Colonic mucosa (tissue), 4 donors: Measurements from ENCODE around the gene EEF1A2. TPM values are rescaled to one million over a fixed set of nuclear protein-coding genes. Genes with fewer than 3 reads are reported as not detected.
A peak's percentile ranks its signal among the peaks of the same experiment; 100 is the strongest.

Experiments
- DNase-seq: peaks from one replicate; pipeline ENCODE4 v3.0.0-alpha.2; 2020
- H3K27ac ChIP-seq: fragments of 200-600 bp; one replicate; pipeline ENCODE4 v1.8.0; 2021
- H3K27me3 ChIP-seq: fragments of 200-600 bp; one replicate; pipeline ENCODE4 v1.8.0; 2021
- H3K36me3 ChIP-seq: fragments of 200-600 bp; one replicate; pipeline ENCODE4 v1.8.0; 2021
- H3K4me1 ChIP-seq: fragments of 200-600 bp; one replicate; pipeline ENCODE4 v1.8.0; 2021; ENCODE audit warnings: mild to moderate bottlenecking
- H3K4me3 ChIP-seq: fragments of 200-600 bp; one replicate; pipeline ENCODE4 v1.8.0; 2021
- H3K9ac ChIP-seq, 2 donors: one replicate each; pipeline ENCODE4 v1.7.0; 2013; ENCODE audit warnings: control low read depth in 2 of 2, low read depth in 2 of 2, low read length in 2 of 2
- H3K9me3 ChIP-seq: fragments of 200-600 bp; one replicate; pipeline ENCODE4 v1.8.0; 2021
- intact Hi-C: fragments of 100-400 bp; cut with DNase I; formaldehyde crosslinking; loops from one replicate; pipeline ENCODE4 v1.14.1; 2022
- total RNA-seq, 2 donors: library from RNA; stranded (reverse); fragmentation: NEBNext Ultra II Directional in 1 of 2; extraction: Animal tissue kit (Norgen Biotek cat#: 25700) in 1 of 2; gene quantifications; one replicate each; pipeline ENCODE4 v1.2.1, GENCODE V29; 2021
- TF ChIP-seq, protein P1 (sequence below): fragments of 200-600 bp; IDR thresholded peaks from one replicate; pipeline ENCODE4 v1.8.0; 2022; ENCODE audit warnings: antibody characterized with exemption, mild to moderate bottlenecking
- donor health status: healthy.
- donor health status: DM: no; HTN: no; CAD: no.
- donor health status: DM: no; HTN: no; CAD: no.

The EEF1A2 gene
- total RNA-seq, 2 donors from 2014 or later = 1.5 to 3.2 TPM

DNA sequence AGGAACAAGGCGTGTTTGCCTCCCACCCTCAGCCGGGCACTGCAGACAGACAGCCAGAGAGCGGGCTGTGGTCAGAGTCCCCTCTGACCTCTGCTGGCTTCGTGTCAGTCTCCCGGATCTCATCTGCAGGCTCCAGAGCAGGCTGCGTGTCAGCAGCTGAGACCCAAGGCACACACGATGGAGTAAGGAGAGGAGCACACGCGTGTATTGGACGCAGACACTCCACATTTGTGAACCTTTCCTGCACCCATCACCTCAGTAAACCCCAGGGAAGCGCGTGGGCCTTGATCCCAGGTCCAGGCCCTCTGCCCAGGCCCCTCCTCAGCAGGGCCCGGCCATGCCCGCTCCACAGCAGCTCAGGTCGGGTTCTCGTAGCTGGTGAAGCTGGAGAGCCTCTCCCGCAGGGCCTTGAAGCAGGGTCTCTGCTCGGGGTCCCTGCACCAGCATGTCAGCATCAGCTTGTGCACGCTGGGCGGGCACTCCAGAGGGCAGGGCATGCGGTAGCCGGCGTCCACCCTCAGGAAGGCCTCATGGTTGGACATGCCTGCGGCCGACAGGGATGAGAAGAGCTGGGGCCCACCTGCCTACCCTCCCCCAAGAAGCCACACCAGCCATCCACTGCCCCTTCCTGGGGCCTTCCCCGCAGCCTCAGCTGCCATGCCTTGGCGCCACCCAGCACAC is 30.4 kb upstream of the EEF1A2 start:
- DNase-seq = no peak
- no peaks in the 10 kb centered on the region for H3K27me3 ChIP-seq
- H3K36me3 ChIP-seq = no peaks in the 10 kb centered on the region
- H3K9me3 ChIP-seq = no peaks in the 10 kb centered on the region
- intact Hi-C loops = no loop called here
- no peak overlapping the region for H3K9ac ChIP-seq
- H3K27ac ChIP-seq = no peak overlapping the region
- peaks cover 7% of the 10 kb centered on the region for H3K4me1 ChIP-seq
- TF ChIP-seq, protein P1, sequence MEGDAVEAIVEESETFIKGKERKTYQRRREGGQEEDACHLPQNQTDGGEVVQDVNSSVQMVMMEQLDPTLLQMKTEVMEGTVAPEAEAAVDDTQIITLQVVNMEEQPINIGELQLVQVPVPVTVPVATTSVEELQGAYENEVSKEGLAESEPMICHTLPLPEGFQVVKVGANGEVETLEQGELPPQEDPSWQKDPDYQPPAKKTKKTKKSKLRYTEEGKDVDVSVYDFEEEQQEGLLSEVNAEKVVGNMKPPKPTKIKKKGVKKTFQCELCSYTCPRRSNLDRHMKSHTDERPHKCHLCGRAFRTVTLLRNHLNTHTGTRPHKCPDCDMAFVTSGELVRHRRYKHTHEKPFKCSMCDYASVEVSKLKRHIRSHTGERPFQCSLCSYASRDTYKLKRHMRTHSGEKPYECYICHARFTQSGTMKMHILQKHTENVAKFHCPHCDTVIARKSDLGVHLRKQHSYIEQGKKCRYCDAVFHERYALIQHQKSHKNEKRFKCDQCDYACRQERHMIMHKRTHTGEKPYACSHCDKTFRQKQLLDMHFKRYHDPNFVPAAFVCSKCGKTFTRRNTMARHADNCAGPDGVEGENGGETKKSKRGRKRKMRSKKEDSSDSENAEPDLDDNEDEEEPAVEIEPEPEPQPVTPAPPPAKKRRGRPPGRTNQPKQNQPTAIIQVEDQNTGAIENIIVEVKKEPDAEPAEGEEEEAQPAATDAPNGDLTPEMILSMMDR = no peak
- no peak overlapping the region for H3K4me3 ChIP-seq

DNA sequence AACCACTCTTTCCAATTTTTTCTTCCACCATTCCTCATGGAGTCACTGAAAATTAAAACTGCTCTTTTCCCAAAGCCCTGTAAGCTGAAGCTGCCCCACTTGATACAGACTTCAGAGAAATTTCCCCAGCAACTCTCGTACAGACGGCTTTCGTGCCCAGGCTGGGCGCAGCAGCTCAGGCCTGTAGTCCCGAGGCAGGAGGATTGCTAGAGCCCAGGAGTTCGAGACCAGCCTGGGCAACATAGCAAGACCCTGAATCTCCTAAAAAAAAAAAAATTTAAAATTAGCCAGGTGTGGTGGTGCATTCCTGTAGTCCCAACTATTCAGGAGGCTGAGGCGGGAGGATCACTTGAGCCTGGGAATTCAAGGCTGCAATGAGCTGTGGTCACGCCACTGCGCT is 28.3 kb upstream of the EEF1A2 start:
- no peak for DNase-seq
- H3K4me3 ChIP-seq = no peak overlapping the region
- intact Hi-C loops = no loop called here
- H3K36me3 ChIP-seq = no peaks in the 10 kb centered on the region
- no peaks in the 10 kb centered on the region for H3K27me3 ChIP-seq
- H3K9me3 ChIP-seq = no peaks in the 10 kb centered on the region
- H3K27ac ChIP-seq = no peak overlapping the region
- H3K9ac ChIP-seq = no peak overlapping the region
- peaks cover 7% of the 10 kb centered on the region for H3K4me1 ChIP-seq
- TF ChIP-seq, protein P1 = no peak

DNA sequence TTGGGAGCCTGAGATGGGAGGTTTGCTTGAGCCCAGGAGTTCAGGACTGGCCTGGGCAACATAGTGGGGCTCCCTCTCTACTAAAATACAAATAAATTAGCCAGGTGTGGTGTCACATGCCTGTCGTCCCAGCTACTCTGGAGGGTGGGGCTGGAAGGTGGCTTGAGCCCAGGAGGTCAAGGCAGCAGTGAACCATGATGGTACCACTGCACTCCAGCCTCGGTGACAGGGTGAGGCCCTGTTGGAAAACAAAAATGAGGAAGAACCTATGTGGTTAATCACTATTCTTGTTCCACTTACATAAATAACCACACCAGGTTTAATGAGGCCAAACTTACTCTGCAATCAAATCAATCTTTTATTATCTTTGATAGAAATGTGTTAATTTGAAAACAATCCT is 27.1 kb upstream of the EEF1A2 start:
- no peaks in the 10 kb centered on the region for H3K27me3 ChIP-seq
- no peaks in the 10 kb centered on the region for H3K9me3 ChIP-seq
- TF ChIP-seq, protein P1 = no peak
- no peak overlapping the region for H3K27ac ChIP-seq
- peak; percentile 62 for DNase-seq
- H3K4me1 ChIP-seq = peaks cover 5% of the 10 kb centered on the region
- H3K36me3 ChIP-seq = no peaks in the 10 kb centered on the region
- H3K9ac ChIP-seq = no peak overlapping the region
- intact Hi-C loops = no loop called here
- no peak overlapping the region for H3K4me3 ChIP-seq

DNA sequence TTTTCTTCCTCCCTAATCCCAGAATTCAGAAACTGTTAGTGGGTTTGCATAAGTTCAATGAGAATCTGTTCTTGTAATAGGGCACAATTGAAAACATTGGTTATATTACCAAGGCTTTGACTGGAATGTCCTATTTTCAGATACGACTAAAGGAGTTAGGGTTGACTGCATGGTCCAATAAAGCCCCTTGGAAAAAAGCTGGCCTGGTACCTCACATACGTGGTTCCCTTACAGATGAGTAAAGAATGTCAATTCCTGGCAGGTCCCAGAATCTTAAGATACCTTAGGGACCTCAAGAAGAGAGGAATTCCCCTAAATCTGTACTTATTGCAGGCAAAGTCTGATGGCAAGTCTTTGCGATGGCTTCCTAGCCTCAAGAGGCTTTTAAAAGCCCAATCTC is 26.3 kb upstream of the EEF1A2 start:
- intact Hi-C loops = no loop called here
- peaks cover 5% of the 10 kb centered on the region for H3K4me1 ChIP-seq

DNA sequence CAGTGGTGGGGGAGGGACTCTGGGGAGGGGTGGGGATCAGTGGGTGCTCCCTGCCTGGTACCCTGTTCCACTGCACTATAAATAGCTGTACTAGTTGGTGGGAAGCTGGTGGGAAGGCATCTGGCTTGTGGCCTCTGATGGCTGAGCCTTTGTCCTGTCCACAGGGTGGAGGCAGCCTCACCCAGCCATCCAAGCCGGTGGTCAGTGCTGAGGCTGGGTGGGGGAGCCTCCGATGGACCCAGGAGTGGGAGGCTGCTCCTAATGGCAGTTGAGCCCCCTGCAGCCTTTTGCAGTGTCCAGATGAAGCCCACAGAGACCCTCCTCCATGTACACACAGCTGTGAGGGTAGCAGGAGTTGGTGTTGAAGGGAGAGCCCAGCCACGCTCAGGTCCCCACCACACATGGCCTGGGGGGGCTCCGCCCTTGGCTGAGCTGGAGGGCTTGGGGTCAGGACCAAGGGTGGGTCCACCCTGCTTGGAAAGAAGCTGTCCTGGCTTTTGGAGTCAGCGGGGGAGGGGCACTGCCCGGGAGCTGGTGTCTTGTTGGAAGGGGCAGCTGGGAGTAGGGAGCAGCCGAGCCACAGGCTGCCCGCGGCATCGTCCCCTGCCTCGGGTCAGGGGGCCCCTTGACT is 24.2 kb upstream of the EEF1A2 start:
- no peak overlapping the region for H3K9ac ChIP-seq
- no peak overlapping the region for H3K4me3 ChIP-seq
- peaks cover 5% of the 10 kb centered on the region for H3K4me1 ChIP-seq
- H3K27me3 ChIP-seq = no peaks in the 10 kb centered on the region
- TF ChIP-seq, protein P1 = no peak
- H3K9me3 ChIP-seq = no peaks in the 10 kb centered on the region
- H3K36me3 ChIP-seq = no peaks in the 10 kb centered on the region
- no peak overlapping the region for H3K27ac ChIP-seq
- DNase-seq = no peak
- intact Hi-C loops = no loop called here

More for the DNA sequence above, 26.3 kb upstream of the EEF1A2 start:
- TF ChIP-seq, protein P1 = no peak
- Histone ChIP-seq H3K27me3 (no peaks in the 10 kb centered on the region), H3K27ac (no peak overlapping the region), H3K36me3 (no peaks in the 10 kb centered on the region), H3K9me3 (no peaks in the 10 kb centered on the region), H3K9ac (no peak overlapping the region), H3K4me3 (no peak overlapping the region)
- DNase-seq = no peak
